ENCODE results near the gene INSL4. TPM values are rescaled to one million over a fixed set of nuclear protein-coding genes. Genes with fewer than 3 reads are reported as not detected.
A peak's percentile ranks its signal among the peaks of the same experiment; 100 is the strongest.

The INSL4 gene
- polyA plus RNA-seq, 1 of the 3 experiments (the other 2 are of a cell fraction), result not detected

- 100% methylated on average over 1 of the region's 1 CpG for WGBS (ENCODE audit: low lambda C conversion rate)
- no peaks in the 10 kb centered on the region for H4K20me1 ChIP-seq (ENCODE audit: insufficient read depth)
- no peaks in the 10 kb centered on the region for H3K9me3 ChIP-seq
- CTCF ChIA-PET, result no interaction called here
- POLR2A ChIA-PET, result no interaction called here
- peaks cover 0 to 14% of the 10 kb centered on the region in 2 experiments; a peak in 1 of 4 replicates for H3K4me1 ChIP-seq (ENCODE audit: control insufficient read depth in 1 of 2, insufficient read depth in 2 of 2, low read depth in 1 of 2, low read length in 1 of 2)
- no peaks in the 10 kb centered on the region for H3F3A ChIP-seq (replicated peaks; ENCODE audit: insufficient read depth)
- H3K27me3 ChIP-seq (ENCODE audit: insufficient read depth), result no peaks in the 10 kb centered on the region
- no peak overlapping the region for H3K4me3 ChIP-seq (ENCODE audit: low read depth in 2 of 2, low read length in 1 of 2)
- no peaks in the 10 kb centered on the region for H3K36me3 ChIP-seq (replicated peaks in 1 of 2; ENCODE audit: control insufficient read depth in 1 of 2, insufficient read depth in 2 of 2, low read length in 1 of 2)
- H3K4me2 ChIP-seq, result no peak overlapping the region
- no peak overlapping the region for H3K9ac ChIP-seq
- H2AFZ ChIP-seq (ENCODE audit: low read depth), result no peak overlapping the region
- no peaks in the 10 kb centered on the region for H3K9me2 ChIP-seq
- H3K27ac ChIP-seq (ENCODE audit: low read depth in 2 of 2, low read length in 1 of 2), result no peak overlapping the region
- H3K79me2 ChIP-seq (ENCODE audit: insufficient read depth), result no peaks in the 10 kb centered on the region
- DNase-seq, result no peak
- TF ChIP-seq CTCF (IDR thresholded peaks at IDR 0.05), result peak; percentile 15; the same call in 1 of the 2 replicates
- no peak for TF ChIP-seq FOXJ3 (CRISPR knock-in tag; IDR thresholded peaks at IDR 0.05)
Measured at GRCh38 chr9:5265939-5266338, 34.7 kb downstream of the INSL4 start.

GRCh38 chr9:5269249-5269715 is 38.1 kb downstream of the INSL4 start:
- no peaks in the 10 kb centered on the region for H3F3A ChIP-seq (replicated peaks; ENCODE audit: insufficient read depth)
- H4K20me1 ChIP-seq (ENCODE audit: insufficient read depth), result no peaks in the 10 kb centered on the region
- 0 out of 4 replicates have a peak overlapping the region, but pooled peaks of 1 of the 2 experiments have one; percentile 3 for H3K4me3 ChIP-seq (ENCODE audit: low read depth in 2 of 2, low read length in 1 of 2)
- no peaks in the 10 kb centered on the region for H3K27me3 ChIP-seq (ENCODE audit: insufficient read depth)
- no peaks in the 10 kb centered on the region for H3K79me2 ChIP-seq (ENCODE audit: insufficient read depth)
- H3K4me1 ChIP-seq (ENCODE audit: control insufficient read depth in 1 of 2, insufficient read depth in 2 of 2, low read depth in 1 of 2, low read length in 1 of 2), result peaks cover 0 to 14% of the 10 kb centered on the region in 2 experiments; a peak in 1 of 4 replicates
- H3K9ac ChIP-seq, result no peak overlapping the region
- ChIA-PET POLR2A (no interaction called here), CTCF (interaction anchor here (1.1 kb wide), 1 partner anchor 83 kb away, joined by 4 read pairs; no protein-coding TSS in a partner anchor)
- H3K4me2 ChIP-seq, result peak overlapping the region; percentile 44
- H3K9me2 ChIP-seq, result no peaks in the 10 kb centered on the region
- H3K27ac ChIP-seq (ENCODE audit: low read depth in 2 of 2, low read length in 1 of 2), result peak overlapping the region; percentile 33 to 56; a peak in 2 of 4 replicates
- DNase-seq, result no peak
- H3K9me3 ChIP-seq, result no peaks in the 10 kb centered on the region
- H2AFZ ChIP-seq (ENCODE audit: low read depth), result peak overlapping the region; percentile 28; the same call in 1 of the 2 replicates
- WGBS (ENCODE audit: low lambda C conversion rate), result 32% methylated on average over 6 of the region's 6 CpGs
- H3K36me3 ChIP-seq (replicated peaks in 1 of 2; ENCODE audit: control insufficient read depth in 1 of 2, insufficient read depth in 2 of 2, low read length in 1 of 2), result no peaks in the 10 kb centered on the region
- TF ChIP-seq RXRA (IDR thresholded peaks at IDR 0.05; ENCODE audit: borderline replicate concordance, low read depth), result no peak
- no peak for TF ChIP-seq IRF3 (IDR thresholded peaks at IDR 0.05; ENCODE audit: low read depth, low read length)
- no peak for TF ChIP-seq EZH2phosphoT487 (IDR thresholded peaks at IDR 0.05; ENCODE audit: borderline replicate concordance, low read depth)
- TF ChIP-seq RAD21 (IDR thresholded peaks at IDR 0.05; ENCODE audit: low read length), result no peak
- TF ChIP-seq TEAD4 (IDR thresholded peaks at IDR 0.05; ENCODE audit: borderline replicate concordance, insufficient read depth), result peak; percentile 73
- no peak for TF ChIP-seq SIN3A (IDR thresholded peaks at IDR 0.05; ENCODE audit: borderline replicate concordance, low read depth, low read length)
- no peak for TF ChIP-seq TAF1 (IDR thresholded peaks at IDR 0.05; ENCODE audit: borderline replicate concordance, low read depth, low read length)
- no peak for TF ChIP-seq USF1 (IDR thresholded peaks at IDR 0.05; ENCODE audit: borderline replicate concordance, low read depth)
- TF ChIP-seq FOXM1 (IDR thresholded peaks at IDR 0.05; ENCODE audit: low read depth), result no peak
- no peak for TF ChIP-seq ZBTB33 (IDR thresholded peaks at IDR 0.05; ENCODE audit: borderline replicate concordance, low read depth)
- no peak for TF ChIP-seq GATA2 (CRISPR knock-in tag; IDR thresholded peaks at IDR 0.05)
- no peak for TF ChIP-seq RCOR1 (IDR thresholded peaks at IDR 0.05; ENCODE audit: low read length)
- TF ChIP-seq PBX3 (IDR thresholded peaks at IDR 0.05), result peak; percentile 45
- TF ChIP-seq MEF2A (IDR thresholded peaks at IDR 0.05; ENCODE audit: borderline replicate concordance, low read depth), result no peak
- no peak for TF ChIP-seq YY1 (IDR thresholded peaks at IDR 0.05; ENCODE audit: low read depth)
- no peak for TF ChIP-seq MXI1 (IDR thresholded peaks at IDR 0.05; ENCODE audit: low read depth, low read length)
